ENCODE results near the gene ARMC6. TPM values are rescaled to one million over a fixed set of nuclear protein-coding genes. Genes with fewer than 3 reads are reported as not detected.

ARMC6 gene
- total and polyA plus RNA-seq, 2 donors (not counting 3 experiments of a cell fraction or from before 2014, with no cell fraction given), result 33.9 to 44.7 TPM

- Histone ChIP-seq H3K9me1 (replicated peaks; ENCODE audit: control insufficient read depth, extremely low read depth, insufficient read depth, low read length) (no peaks in the 10 kb centered on the region), H4K20me1 (replicated peaks; ENCODE audit: control insufficient read depth, extremely low read depth, insufficient read depth, low read length) (no peaks in the 10 kb centered on the region), H2AFZ (ENCODE audit: low read depth, low read length) (no peak overlapping the region), H3K4me2 (ENCODE audit: insufficient read depth, low read length) (no peak overlapping the region), H3K27ac (ENCODE audit: insufficient read depth, low read depth, low read length) (no peak overlapping the region), H3K9ac (replicated peaks; ENCODE audit: extremely low read depth, insufficient read depth, low read length) (no peak overlapping the region), H3K9me3 (replicated peaks; ENCODE audit: control insufficient read depth, insufficient read depth, low read length) (no peaks in the 10 kb centered on the region), H3K36me3 (ENCODE audit: control insufficient read depth in 2 of 2, extremely low read depth in 1 of 2, insufficient read depth in 2 of 2, low read length in 2 of 2) (peaks cover 6 to 35% of the 10 kb centered on the region in 2 experiments), H3K27me3 (ENCODE audit: control insufficient read depth in 2 of 2, insufficient read depth in 2 of 2, low read length in 2 of 2) (no peaks in the 10 kb centered on the region), H3K4me3 (replicated peaks in 1 of 3; ENCODE audit: insufficient read depth in 1 of 3, low read depth in 1 of 3, low read length in 3 of 3) (no peak overlapping the region), H3K4me1 (ENCODE audit: control insufficient read depth, extremely low read depth, insufficient read depth, low read length) (no peaks in the 10 kb centered on the region), H3K79me2 (ENCODE audit: control insufficient read depth, insufficient read depth, low read length) (no peaks in the 10 kb centered on the region)
- ChIA-PET CTCF (interaction anchor here (0.8 to 2.6 kb wide), 6 partner anchors 10 to 122 kb away, joined by 3 to 14 read pairs (median 4); no protein-coding TSS in a partner anchor), POLR2A (no interaction called here)
- TF ChIP-seq JUN (IDR thresholded peaks at IDR 0.05; ENCODE audit: borderline replicate concordance, insufficient read depth, insufficient read length, low read depth), result no peak
- no peak for TF ChIP-seq CTCF (IDR thresholded peaks at IDR 0.05; ENCODE audit: extremely low read depth in 1 of 2, insufficient read depth in 1 of 2, low read depth in 1 of 2, low read length in 2 of 2)
- TF ChIP-seq MAX (IDR thresholded peaks at IDR 0.05; ENCODE audit: insufficient read depth, insufficient read length), result no peak
- TF ChIP-seq MYC (IDR thresholded peaks at IDR 0.05; ENCODE audit: low read depth, low read length), result no peak
- TF ChIP-seq EZH2 (IDR thresholded peaks at IDR 0.05; ENCODE audit: borderline replicate concordance, low read depth, low read length, severe bottlenecking), result no peak
- no peak for TF ChIP-seq POLR2AphosphoS5 (IDR thresholded peaks at IDR 0.05; ENCODE audit: insufficient read depth, low read depth, low read length)
- no peak for TF ChIP-seq POLR2A (IDR thresholded peaks at IDR 0.05; ENCODE audit: low read depth, low read length)
- DNase-seq (ENCODE audit: low read depth, low spot score) (no peak), FAIRE-seq (no peak)
- dilution Hi-C loops (cut with MboI; ENCODE audit: extremely low pct_ligation_motif_present, low sequenced_read_pairs), result no loop called here
- BruUV-seq (replicated peaks), result no TSS peak
- intact Hi-C loops (cut with micrococcal nuclease), result loop anchor here (1.0 kb wide), 1 partner anchor 122 kb away; no protein-coding TSS in a partner anchor
These were observed 19.5 kb downstream of the ARMC6 start for GRCh38 chr19:19052921-19053320.

Measured in endothelial cell of umbilical vein (primary cell).